IMR-90 (cell line): ENCODE data around the gene KCNMA1. TPM values are rescaled to one million over a fixed set of nuclear protein-coding genes. Genes with fewer than 3 reads are reported as not detected.

Experiments used
- ATAC-seq: fragments of 200-7000 bp; cut with Tn5 transposase; 2 replicates; pipeline ENCODE4 v1.9.1; 2020; ENCODE audit warnings: low read depth, mild to moderate bottlenecking, moderate library complexity
- BruUV-seq: library from RNA; stranded (reverse); fragments of 400-500 nt; replicated peaks from 2 replicates; lab custom pipeline; 2021; lab: Mats Ljungman, UMichigan
- CTCF ChIA-PET: fragments of 300-600 bp; formaldehyde crosslinking; extraction: SDS; loops from one replicate; lab custom pipeline; 2021; ENCODE audit warnings: antibody characterized with exemption; lab: Yijun Ruan, JAX
- POLR2A ChIA-PET: fragments of 300-600 bp; sonication (Branson Sonifier 250); formaldehyde crosslinking; loops from one replicate; lab custom pipeline; 2022; ENCODE audit warnings: antibody characterized with exemption; ENCODE audit not compliant: unreplicated experiment; lab: Charles Lee
- DNase-seq: peaks from one replicate; pipeline ENCODE4 v3.0.0; 2013
- H2AFZ ChIP-seq: replicated peaks from 2 replicates; pipeline ENCODE3; 2013; ENCODE audit warnings: low read length, mild to moderate bottlenecking; ENCODE audit not compliant: poor library complexity
- H2AK5ac ChIP-seq: 2 replicates; pipeline ENCODE4 v1.6.1; 2013; ENCODE audit warnings: low read depth, low read length, inconsistent platforms
- H2AK9ac ChIP-seq: replicated peaks from 2 replicates; pipeline ENCODE3; 2013; ENCODE audit warnings: mild to moderate bottlenecking, low read depth, low read length, moderate library complexity; ENCODE audit not compliant: poor library complexity
- H2BK120ac ChIP-seq: 2 replicates; pipeline ENCODE4 v1.6.1; 2013; ENCODE audit warnings: low read depth, low read length, inconsistent platforms
- H2BK15ac ChIP-seq: 3 replicates; pipeline ENCODE4 v1.6.1; 2013; ENCODE audit warnings: low read depth, low read length, inconsistent platforms
- H2BK20ac ChIP-seq: 2 replicates; pipeline ENCODE4 v1.6.1; 2013; ENCODE audit warnings: low read depth, mild to moderate bottlenecking, inconsistent platforms, low read length, moderate library complexity
- H2BK5ac ChIP-seq: 2 replicates; pipeline ENCODE4 v1.6.1; 2013; ENCODE audit warnings: mild to moderate bottlenecking, low read depth, low read length, inconsistent platforms; ENCODE audit not compliant: poor library complexity, severe bottlenecking
- H3K14ac ChIP-seq: replicated peaks from 2 replicates; pipeline ENCODE4 v1.6.1; 2013; ENCODE audit warnings: low read depth, low read length, inconsistent platforms
- H3K18ac ChIP-seq: 2 replicates; pipeline ENCODE4 v1.6.1; 2013; ENCODE audit warnings: low read depth, low read length, control low read depth
- H3K23ac ChIP-seq: 2 replicates; pipeline ENCODE4 v1.6.1; 2013; ENCODE audit warnings: low read depth, low read length, inconsistent platforms
- H3K27ac ChIP-seq: 2 replicates; pipeline ENCODE4 v1.5.1; 2013; ENCODE audit warnings: mild to moderate bottlenecking, control low read depth, low read length; ENCODE audit not compliant: insufficient read depth
- H3K27me3 ChIP-seq: 2 replicates; pipeline ENCODE4 v1.6.1; 2013; ENCODE audit warnings: low read length; ENCODE audit not compliant: control insufficient read depth, insufficient read depth
- H3K36me3 ChIP-seq: 2 replicates; pipeline ENCODE4 v1.6.1; 2013; ENCODE audit warnings: low read length, mixed read lengths; ENCODE audit not compliant: control insufficient read depth, insufficient read depth
- H3K4ac ChIP-seq: 2 replicates; pipeline ENCODE4 v1.6.1; 2013; ENCODE audit warnings: low read depth, low read length, inconsistent platforms
- H3K4me1 ChIP-seq: 2 replicates; pipeline ENCODE4 v1.6.1; 2013; ENCODE audit warnings: low read length, mixed read lengths; ENCODE audit not compliant: control insufficient read depth, insufficient read depth
- H3K4me2 ChIP-seq: 2 replicates; pipeline ENCODE4 v1.6.1; 2013; ENCODE audit warnings: low read depth, mild to moderate bottlenecking, control low read depth, low read length, moderate library complexity
- H3K4me3 ChIP-seq: 2 replicates; pipeline ENCODE4 v1.5.1; 2013; ENCODE audit warnings: low read depth, mild to moderate bottlenecking, control low read depth, low read length, moderate library complexity; ENCODE audit not compliant: insufficient read depth
- H3K56ac ChIP-seq: 2 replicates; pipeline ENCODE4 v1.6.1; 2013; ENCODE audit warnings: low read length, inconsistent platforms; ENCODE audit not compliant: insufficient read depth; ENCODE audit errors: extremely low read depth
- H3K79me1 ChIP-seq, 2 experiments: 2 replicates each; pipeline ENCODE4 v1.6.1; 2013; ENCODE audit warnings: low read length in 2 of 2, inconsistent platforms in 1 of 2, low read depth in 1 of 2
- H3K9ac ChIP-seq: 2 replicates; pipeline ENCODE4 v1.6.1; 2013; ENCODE audit warnings: low read depth, low read length, control low read depth
- H3K9me1 ChIP-seq: 2 replicates; pipeline ENCODE4 v1.6.1; 2013; ENCODE audit warnings: low read length, inconsistent platforms; ENCODE audit not compliant: insufficient read depth
- H3K9me3 ChIP-seq: 2 replicates; pipeline ENCODE4 v1.6.1; 2013; ENCODE audit warnings: low read length; ENCODE audit not compliant: control insufficient read depth, insufficient read depth
- H4K20me1 ChIP-seq: 2 replicates; pipeline ENCODE4 v1.6.1; 2013; ENCODE audit warnings: low read length, inconsistent platforms; ENCODE audit not compliant: insufficient read depth
- H4K5ac ChIP-seq: 2 replicates; pipeline ENCODE4 v1.6.1; 2013; ENCODE audit warnings: mild to moderate bottlenecking, low read depth, low read length, control low read depth
- H4K8ac ChIP-seq, 2 experiments: 2 replicates each; pipeline ENCODE4 v1.6.1; 2013; ENCODE audit warnings: low read depth in 2 of 2, low read length in 2 of 2, control low read depth in 1 of 2, inconsistent platforms in 1 of 2
- H4K91ac ChIP-seq: 2 replicates; pipeline ENCODE4 v1.6.1; 2013; ENCODE audit warnings: low read depth, low read length, inconsistent platforms; ENCODE audit not compliant: insufficient read depth
- CEBPB ChIP-seq: IDR thresholded peaks from 2 replicates; pipeline ENCODE4 v1.6.1; 2012; ENCODE audit warnings: low read depth, low read length, improper control_type of control experiment
- CTCF ChIP-seq: conservative IDR thresholded peaks from 2 replicates; pipeline ENCODE4 v1.5.1; 2012; ENCODE audit warnings: mild to moderate bottlenecking, low read depth, low read length, improper control_type of control experiment
- MAZ ChIP-seq: IDR thresholded peaks from 2 replicates; pipeline ENCODE4 v1.6.1; 2012; ENCODE audit warnings: low read depth, mild to moderate bottlenecking, low read length, improper control_type of control experiment, moderate library complexity, borderline replicate concordance
- NFE2L2 ChIP-seq: fragments of 150-350 bp; IDR thresholded peaks from 2 replicates; pipeline ENCODE4 v1.6.1; 2016; ENCODE audit warnings: low read depth, mild to moderate bottlenecking, low read length
- RFX5 ChIP-seq: IDR thresholded peaks from 2 replicates; pipeline ENCODE4 v1.8.0; 2012; ENCODE audit warnings: low read depth, mild to moderate bottlenecking, low read length, moderate library complexity
- SMC3 ChIP-seq: fragments of 150-350 bp; IDR thresholded peaks from 2 replicates; pipeline ENCODE4 v1.6.1; 2016; ENCODE audit warnings: low read depth, mild to moderate bottlenecking, antibody characterized with exemption, low read length, moderate library complexity
- WGBS, 2 experiments: methylation state at CpG; one replicate each; pipeline versions ENCODE4 v1.1.5 to v1.1.7; 2013; ENCODE audit warnings: missing lambda C conversion rate in 2 of 2; ENCODE audit not compliant: insufficient read length in 1 of 2; ENCODE audit errors: extremely low coverage in 2 of 2; 5-methylcytosine and 5-hydroxymethylcytosine counted together
- dilution Hi-C: fragments of 300-500 bp; cut with HindIII; formaldehyde crosslinking; loops from one replicate; pipeline ENCODE4 v1.14.3; 2018; ENCODE audit warnings: low sequenced_read_pairs; ENCODE audit not compliant: unreplicated experiment
- in situ Hi-C: fragments of 300-500 bp; cut with MboI; formaldehyde crosslinking; loops from 3 replicates; pipeline ENCODE4 v1.14.3; 2019; ENCODE audit warnings: low sequenced_read_pairs, inconsistent platforms, mixed read lengths
- intact Hi-C: fragments of 100-400 bp; cut with micrococcal nuclease; formaldehyde crosslinking; loops from 2 replicates; pipeline ENCODE4 v1.10.0; 2022
- polyA plus RNA-seq, 3 experiments: library from polyadenylated mRNA; depleted of rRNA; stranded (reverse); fragments of >200 nt; gene quantifications; 2 replicates each; pipeline ENCODE4 v1.2.3, GENCODE V29; 2012; ENCODE audit warnings: low replicate concordance in 1 of 3
- total RNA-seq: library from RNA; depleted of rRNA; stranded (reverse); fragments of >200 nt; gene quantifications from 2 replicates; pipeline ENCODE4 v1.2.3, GENCODE V29; 2012

Gene KCNMA1
- total and polyA plus RNA-seq, 2 of the 4 experiments (the other 2 are of a cell fraction), result 25.6 to 29.6 TPM

GRCh38 chr10:77093126-77093525 lies 544.5 kb downstream of the KCNMA1 start:
- TF ChIP-seq MAZ (no peak), RFX5 (no peak), CEBPB (no peak), SMC3 (no peak), NFE2L2 (no peak), CTCF (no peak)
- Histone ChIP-seq H2BK20ac (no peak overlapping the region), H3K4me2 (no peak overlapping the region), H3K56ac (no peak overlapping the region), H3K4me1 (no peaks in the 10 kb centered on the region), H2BK120ac (no peak overlapping the region), H3K36me3 (no peaks in the 10 kb centered on the region), H3K27me3 (no peaks in the 10 kb centered on the region), H4K8ac (no peak overlapping the region), H2AK9ac (no peak overlapping the region), H2AK5ac (no peak overlapping the region), H4K20me1 (no peaks in the 10 kb centered on the region), H4K5ac (no peak overlapping the region), H3K9ac (no peak overlapping the region), H2BK15ac (no peak overlapping the region), H4K91ac (no peak overlapping the region), H3K27ac (no peak overlapping the region), H3K9me3 (no peaks in the 10 kb centered on the region), H2AFZ (no peak overlapping the region), H3K23ac (no peak overlapping the region), H3K4ac (no peak overlapping the region), H3K18ac (no peak overlapping the region), H3K9me1 (no peaks in the 10 kb centered on the region), H3K4me3 (no peak overlapping the region), H3K79me1 (no peaks in the 10 kb centered on the region), H2BK5ac (no peak overlapping the region), H3K14ac (no peak overlapping the region)
- intact Hi-C loops, result no loop called here
- WGBS, 2 experiments, result no CpG with 5 or more reads among the region's 2 CpGs
- ATAC-seq (no peak), DNase-seq (no peak)
- BruUV-seq, result no TSS peak
- CTCF ChIA-PET, result no interaction called here
- dilution Hi-C loops, result no loop called here
- in situ Hi-C loops, result no loop called here
- POLR2A ChIA-PET, result no interaction called here
